Measurements from ENCODE around the gene NAALAD2.
"Not testable (repeated sequence)": the region's sequence is repeated elsewhere in the genome, so short reads cannot be mapped to it uniquely, and the experiment has no call there.

Gene NAALAD2

GRCh38 chr11:90197377-90197776, 62.9 kb downstream of the NAALAD2 start:
- no peak for DNase-seq

- DNase-seq, result no peak
Observed at GRCh38 chr11:90202342-90202741, 67.9 kb downstream of the NAALAD2 start.

- DNase-seq, result no peak
Observed at GRCh38 chr11:90204407-90204806, 69.9 kb downstream of the NAALAD2 start.

GRCh38 chr11:90204832-90205646, 70.6 kb downstream of the NAALAD2 start:
- peak in 1 of 5 donors; percentile 46 for DNase-seq

GRCh38 chr11:90207992-90208391, 73.5 kb downstream of the NAALAD2 start:
- DNase-seq, result not testable (repeated sequence)

- no peak for DNase-seq
Observed at GRCh38 chr11:90208857-90209256, 74.4 kb downstream of the NAALAD2 start.

- DNase-seq, result no peak
Observed at GRCh38 chr11:90213322-90213721, 78.9 kb downstream of the NAALAD2 start.

GRCh38 chr11:90216611-90217010, 82.1 kb downstream of the NAALAD2 start:
- DNase-seq, result no peak

- no peak for DNase-seq
Observed at GRCh38 chr11:90218606-90219005, 84.1 kb downstream of the NAALAD2 start.

GRCh38 chr11:90219438-90219837, 85.0 kb downstream of the NAALAD2 start:
- DNase-seq, result no peak

GRCh38 chr11:90220391-90220790, 85.9 kb downstream of the NAALAD2 start:
- DNase-seq, result peak in 1 of 5 donors; percentile 27

GRCh38 chr11:90221803-90222458, 87.5 kb downstream of the NAALAD2 start:
- peak in 1 of 5 donors; percentile 27 for DNase-seq

GRCh38 chr11:90222459-90223247, 88.2 kb downstream of the NAALAD2 start, which contains the start of gene CHORDC1:
Gene CHORDC1 (minus strand): TSS chr11:90223049. CDS start chr11:90222954, 95 bp downstream.
- peak; percentile 85 to 93 (median 86) for DNase-seq

GRCh38 chr11:90223248-90223585, 88.8 kb downstream of the NAALAD2 start:
- DNase-seq, result no peak

GRCh38 chr11:90228056-90228455, 93.6 kb downstream of the NAALAD2 start:
- DNase-seq, result no peak

- DNase-seq, result no peak
Observed at GRCh38 chr11:90229791-90230190, 95.3 kb downstream of the NAALAD2 start.

- DNase-seq, result no peak
Observed at GRCh38 chr11:90234977-90235376, 100.5 kb downstream of the NAALAD2 start.

GRCh38 chr11:90235526-90235925, 101.1 kb downstream of the NAALAD2 start:
- DNase-seq, result no peak

- DNase-seq, result no peak
Observed at GRCh38 chr11:90237004-90237403, 102.5 kb downstream of the NAALAD2 start.

- not testable (repeated sequence) for DNase-seq
Observed at GRCh38 chr11:90239967-90240636, 105.6 kb downstream of the NAALAD2 start.

GRCh38 chr11:90241414-90241813, 107.0 kb downstream of the NAALAD2 start:
- DNase-seq, result no peak
